Measurements from ENCODE around the gene ATP11A.

DNA sequence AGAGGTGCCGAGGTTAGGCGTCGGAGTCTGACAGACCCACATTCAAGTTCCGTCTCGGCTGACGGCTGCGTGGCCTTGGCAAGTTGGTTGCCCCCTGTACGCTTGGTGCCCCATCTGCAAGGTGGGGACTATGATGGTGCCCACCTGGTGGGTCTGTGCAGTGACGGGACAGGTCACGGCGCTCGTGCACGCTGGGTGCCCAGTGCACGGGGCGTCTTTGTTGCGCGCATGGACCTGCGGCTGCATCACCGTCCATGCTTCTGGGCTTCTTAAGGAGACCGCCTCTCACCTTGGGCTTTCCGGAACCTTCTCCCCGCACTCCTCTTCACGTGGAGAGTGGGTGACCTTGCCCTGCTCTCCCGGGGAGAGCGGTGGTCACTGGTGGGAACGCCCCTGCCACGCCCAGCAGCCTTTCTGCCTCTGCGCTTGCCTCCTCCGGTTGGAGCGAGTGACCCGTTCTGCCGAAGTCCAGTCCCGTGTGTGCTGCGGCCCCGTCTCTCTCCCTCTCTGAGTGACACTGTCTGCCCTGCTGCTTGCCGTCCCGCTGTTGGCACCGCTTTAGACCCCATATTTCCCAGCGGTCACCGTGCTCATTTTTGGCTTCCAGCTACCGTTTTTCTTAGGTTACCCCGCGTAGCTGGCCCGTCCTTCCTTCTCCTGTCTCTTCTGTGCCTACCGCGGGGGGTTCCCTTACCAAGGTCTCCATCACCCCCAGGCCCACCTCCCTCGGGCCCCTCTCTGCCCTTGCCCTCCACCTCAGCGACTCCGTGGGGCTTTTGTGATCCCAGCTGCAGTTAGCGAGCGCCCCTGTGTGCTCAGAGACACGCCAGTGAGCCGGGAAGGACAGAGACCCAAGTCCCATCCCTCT is 6.4 kb downstream of the ATP11A start:
- TF ChIP-seq EZH2 (IDR thresholded peaks at IDR 0.05), result no peak
- TF ChIP-seq POLR2AphosphoS5 (IDR thresholded peaks at IDR 0.05; ENCODE audit: borderline replicate concordance, low read depth, low read length), result no peak
